Bronchial epithelial cell (primary cell): ENCODE measurements around the gene OR6Q1. TPM values are rescaled to one million over a fixed set of nuclear protein-coding genes. Genes with fewer than 3 reads are reported as not detected.

ENCODE experiments used
- DNase-seq: peaks from one replicate; pipeline ENCODE4 v3.0.0-alpha.2; 2010; ENCODE audit warnings: low read depth
- FAIRE-seq: peaks from 2 replicates; lab custom pipeline; 2011; peaks lifted over from hg19 to GRCh38; lab: Jason Lieb, UNC
- H3K27me3 ChIP-seq: 2 replicates; pipeline ENCODE4 v1.5.1; 2011; ENCODE audit warnings: low read length; ENCODE audit not compliant: control insufficient read depth, insufficient read depth
- H3K36me3 ChIP-seq: 2 replicates; pipeline ENCODE4 v1.5.1; 2011; ENCODE audit warnings: low read length; ENCODE audit not compliant: control insufficient read depth, insufficient read depth
- H3K4me3 ChIP-seq: 2 replicates; pipeline ENCODE4 v1.5.1; 2011; ENCODE audit warnings: mild to moderate bottlenecking, low read depth, low read length, control low read depth
- total RNA-seq: library from RNA; depleted of rRNA; stranded (reverse); fragments of >200 nt; gene quantifications from 2 replicates; pipeline ENCODE4 v1.2.1, GENCODE V29; 2014
- TF ChIP-seq, protein P1 (sequence below): IDR thresholded peaks from 2 replicates; pipeline ENCODE4 v1.5.1; 2011; ENCODE audit warnings: mild to moderate bottlenecking, moderate library complexity, low read length, control low read depth, inconsistent platforms; ENCODE audit not compliant: insufficient read depth, severe bottlenecking

OR6Q1 gene
- total RNA-seq, 1 donor from 2014 or later = not detected

GRCh38 chr11:58059007-58059350 is 28.2 kb downstream of the OR6Q1 start:
- no peak for FAIRE-seq
- TF ChIP-seq, protein P1, sequence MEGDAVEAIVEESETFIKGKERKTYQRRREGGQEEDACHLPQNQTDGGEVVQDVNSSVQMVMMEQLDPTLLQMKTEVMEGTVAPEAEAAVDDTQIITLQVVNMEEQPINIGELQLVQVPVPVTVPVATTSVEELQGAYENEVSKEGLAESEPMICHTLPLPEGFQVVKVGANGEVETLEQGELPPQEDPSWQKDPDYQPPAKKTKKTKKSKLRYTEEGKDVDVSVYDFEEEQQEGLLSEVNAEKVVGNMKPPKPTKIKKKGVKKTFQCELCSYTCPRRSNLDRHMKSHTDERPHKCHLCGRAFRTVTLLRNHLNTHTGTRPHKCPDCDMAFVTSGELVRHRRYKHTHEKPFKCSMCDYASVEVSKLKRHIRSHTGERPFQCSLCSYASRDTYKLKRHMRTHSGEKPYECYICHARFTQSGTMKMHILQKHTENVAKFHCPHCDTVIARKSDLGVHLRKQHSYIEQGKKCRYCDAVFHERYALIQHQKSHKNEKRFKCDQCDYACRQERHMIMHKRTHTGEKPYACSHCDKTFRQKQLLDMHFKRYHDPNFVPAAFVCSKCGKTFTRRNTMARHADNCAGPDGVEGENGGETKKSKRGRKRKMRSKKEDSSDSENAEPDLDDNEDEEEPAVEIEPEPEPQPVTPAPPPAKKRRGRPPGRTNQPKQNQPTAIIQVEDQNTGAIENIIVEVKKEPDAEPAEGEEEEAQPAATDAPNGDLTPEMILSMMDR = no peak
- peak; percentile 78 for DNase-seq
- no peaks in the 10 kb centered on the region for H3K27me3 ChIP-seq
- no peaks in the 10 kb centered on the region for H3K36me3 ChIP-seq
- H3K4me3 ChIP-seq = no peak overlapping the region

DNA sequence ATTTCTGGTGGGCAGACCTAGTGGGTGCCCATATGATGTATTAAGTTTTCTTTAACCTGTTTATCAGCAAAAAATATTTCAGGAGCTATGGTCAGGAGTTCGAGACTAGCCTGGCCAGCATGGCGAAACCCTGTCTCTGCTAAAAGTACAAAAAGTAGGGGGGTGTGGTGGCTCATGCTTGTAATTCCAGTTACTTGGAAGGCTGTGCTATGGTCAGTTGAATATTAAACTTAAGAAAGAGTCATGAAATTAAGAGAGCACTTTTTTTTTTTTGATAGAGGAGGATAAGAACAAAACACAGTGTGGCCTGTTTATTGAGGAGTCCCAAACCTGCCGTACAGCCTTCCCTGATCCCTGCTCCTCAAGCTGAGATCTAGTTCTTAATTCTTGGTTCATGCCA is 29.8 kb downstream of the OR6Q1 start:
- H3K27me3 ChIP-seq = no peaks in the 10 kb centered on the region
- DNase-seq (no peak), FAIRE-seq (peak; percentile 81)
- no peak overlapping the region for H3K4me3 ChIP-seq
- no peaks in the 10 kb centered on the region for H3K36me3 ChIP-seq
- TF ChIP-seq, protein P1 = no peak

GRCh38 chr11:58060939-58061672 is 30.4 kb downstream of the OR6Q1 start:
- peak; percentile 13 for FAIRE-seq
- Histone ChIP-seq H3K36me3 (no peaks in the 10 kb centered on the region), H3K27me3 (no peaks in the 10 kb centered on the region), H3K4me3 (no peak overlapping the region)
- TF ChIP-seq, protein P1 = peak; percentile 22
- DNase-seq = peak; percentile 32

DNA sequence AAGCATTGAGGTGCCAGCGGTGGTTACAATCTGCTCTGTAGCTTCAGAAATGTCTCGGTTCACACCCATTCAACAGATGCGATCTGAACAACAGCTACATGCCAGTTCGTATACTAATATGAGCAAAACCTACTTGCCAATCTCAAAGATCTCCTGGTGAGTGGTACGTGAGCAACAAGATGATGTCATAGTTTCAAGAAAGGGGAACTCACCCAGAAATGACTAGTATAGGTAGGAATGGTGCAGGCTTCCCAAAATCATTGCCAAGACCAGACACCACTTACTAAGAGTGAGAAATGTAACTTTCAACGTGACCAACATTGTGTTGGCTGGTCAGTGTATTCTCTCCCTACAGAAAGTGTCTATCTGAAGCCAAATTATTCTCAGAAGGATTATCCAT is 31.1 kb downstream of the OR6Q1 start:
- H3K36me3 ChIP-seq = no peaks in the 10 kb centered on the region
- TF ChIP-seq, protein P1 = no peak

GRCh38 chr11:58067685-58068084 is 36.9 kb downstream of the OR6Q1 start:
- Histone ChIP-seq H3K4me3 (no peak overlapping the region), H3K36me3 (no peaks in the 10 kb centered on the region), H3K27me3 (no peaks in the 10 kb centered on the region)
- DNase-seq = peak; percentile 34
- FAIRE-seq = no peak
- TF ChIP-seq, protein P1 = no peak

More for the DNA sequence above, 31.1 kb downstream of the OR6Q1 start:
- FAIRE-seq = peak; percentile 76
- DNase-seq = peak; percentile 98
- no peaks in the 10 kb centered on the region for H3K27me3 ChIP-seq
- H3K4me3 ChIP-seq = no peak overlapping the region

GRCh38 chr11:58068655-58069054 is 37.9 kb downstream of the OR6Q1 start:
- TF ChIP-seq, protein P1 = no peak
- FAIRE-seq = no peak
- Histone ChIP-seq H3K4me3 (no peak overlapping the region), H3K27me3 (no peaks in the 10 kb centered on the region), H3K36me3 (no peaks in the 10 kb centered on the region)
- no peak for DNase-seq
